Sigmoid colon (tissue), 7 donors: ENCODE data around the gene PAH. TPM values are rescaled to one million over a fixed set of nuclear protein-coding genes. Genes with fewer than 3 reads are reported as not detected.

ENCODE experiments used
- DNase-seq: peaks from one replicate; pipeline ENCODE4 v3.0.0-alpha.2; 2019
- H3K27ac ChIP-seq, 4 donors: fragments of 200-600 bp; sonication (generic); one replicate each; pipeline ENCODE4 v1.5.1; 2016 to 2019; ENCODE audit warnings: mild to moderate bottlenecking in 1 of 4
- H3K27me3 ChIP-seq, 3 donors: fragments of 200-600 bp; sonication (generic); one replicate each; pipeline ENCODE4 v1.5.1; 2019; ENCODE audit warnings: mild to moderate bottlenecking in 1 of 3
- H3K36me3 ChIP-seq, 4 donors: fragments of 200-600 bp; sonication (generic); one replicate each; pipeline ENCODE4 v1.5.1; 2016 to 2019
- H3K4me1 ChIP-seq, 4 donors: fragments of 200-600 bp; sonication (generic); one replicate each; pipeline ENCODE4 v1.5.1; 2017 to 2019
- H3K4me3 ChIP-seq, 4 donors: fragments of 200-600 bp; sonication (generic); one replicate each; pipeline ENCODE4 v1.5.1; 2017 to 2019; ENCODE audit warnings: mild to moderate bottlenecking in 2 of 4, moderate library complexity in 1 of 4
- H3K9me3 ChIP-seq, 4 donors: fragments of 200-600 bp in 3 of 4; sonication (generic) in 3 of 4; one replicate each; pipeline versions ENCODE4 v1.5.1 to v1.6.1; 2013 to 2019
- EP300 ChIP-seq, 4 donors: sonication (generic); formaldehyde crosslinking; IDR thresholded peaks; one replicate each; pipeline ENCODE4 v1.6.1; 2017; ENCODE audit warnings: antibody characterized with exemption in 4 of 4
- POLR2A ChIP-seq, 2 donors: fragments of 450-650 bp; IDR thresholded peaks; one replicate each; pipeline ENCODE4 v1.6.1; 2016; ENCODE audit warnings: antibody characterized with exemption in 2 of 2, mild to moderate bottlenecking in 2 of 2, moderate library complexity in 2 of 2
- POLR2AphosphoS5 ChIP-seq, 4 donors: sonication (generic); formaldehyde crosslinking; IDR thresholded peaks; one replicate each; pipeline ENCODE4 v1.6.1; 2017; ENCODE audit warnings: antibody characterized with exemption in 4 of 4
- WGBS, 2 donors: extraction: QIAGEN DNeasy Blood & Tissue Kit; methylation state at CpG; one replicate each; pipeline ENCODE4 v1.1.7; 2013; 5-methylcytosine and 5-hydroxymethylcytosine counted together
- intact Hi-C: fragments of 100-400 bp; cut with DNase I; formaldehyde crosslinking; loops from one replicate; pipeline ENCODE4 v1.15.1; 2023
- polyA plus RNA-seq, 3 donors: library from polyadenylated mRNA; stranded (reverse); fragments of 200-250 nt; gene quantifications; one replicate each; pipeline ENCODE4 v1.2.3, GENCODE V29; 2013
- total RNA-seq, 4 donors: library from RNA; depleted of rRNA; stranded (reverse); fragments of >200 nt; gene quantifications; one replicate each; pipeline ENCODE4 v1.1.0, GENCODE V29; 2016
- TF ChIP-seq, protein P1 (sequence below), 4 experiments: fragments of 450-650 bp in 3 of 4; fragments of 200-600 bp in 1 of 4; IDR thresholded peaks; one replicate each; pipeline ENCODE4 v1.5.1; 2016 to 2019; ENCODE audit warnings: antibody characterized with exemption in 4 of 4, mild to moderate bottlenecking in 3 of 4, moderate library complexity in 2 of 4
- donor health status: healthy with polysubstance abuse.
- donor health status: Bipolar disorder and iron deficiency.
- donor health status: healthy.

The PAH gene
- total and polyA plus RNA-seq, 7 donors, result 0.19 to 1.1 (median 0.46) TPM; not detected in 3

DNA sequence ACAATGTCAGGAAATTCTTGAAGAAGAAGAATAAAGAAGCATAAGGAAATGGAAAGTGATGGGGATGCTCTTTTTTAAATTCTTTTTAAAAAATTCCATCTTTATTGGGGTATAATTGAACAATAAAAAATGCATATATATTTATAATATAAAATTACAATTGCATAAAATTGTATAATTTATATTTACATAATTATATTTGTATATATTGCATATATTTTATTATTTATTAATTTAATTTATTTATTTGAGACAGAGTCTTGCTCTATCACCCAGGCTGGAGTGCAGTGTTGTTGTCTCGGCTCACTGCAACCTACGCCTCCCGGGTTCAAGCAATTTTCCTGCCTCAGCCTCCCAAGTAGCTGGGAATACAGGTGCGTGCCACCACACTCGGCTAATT is 36.3 kb downstream of the PAH start:
- no peak for TF ChIP-seq EP300 (IDR thresholded peaks at IDR 0.05)
- TF ChIP-seq, protein P1, sequence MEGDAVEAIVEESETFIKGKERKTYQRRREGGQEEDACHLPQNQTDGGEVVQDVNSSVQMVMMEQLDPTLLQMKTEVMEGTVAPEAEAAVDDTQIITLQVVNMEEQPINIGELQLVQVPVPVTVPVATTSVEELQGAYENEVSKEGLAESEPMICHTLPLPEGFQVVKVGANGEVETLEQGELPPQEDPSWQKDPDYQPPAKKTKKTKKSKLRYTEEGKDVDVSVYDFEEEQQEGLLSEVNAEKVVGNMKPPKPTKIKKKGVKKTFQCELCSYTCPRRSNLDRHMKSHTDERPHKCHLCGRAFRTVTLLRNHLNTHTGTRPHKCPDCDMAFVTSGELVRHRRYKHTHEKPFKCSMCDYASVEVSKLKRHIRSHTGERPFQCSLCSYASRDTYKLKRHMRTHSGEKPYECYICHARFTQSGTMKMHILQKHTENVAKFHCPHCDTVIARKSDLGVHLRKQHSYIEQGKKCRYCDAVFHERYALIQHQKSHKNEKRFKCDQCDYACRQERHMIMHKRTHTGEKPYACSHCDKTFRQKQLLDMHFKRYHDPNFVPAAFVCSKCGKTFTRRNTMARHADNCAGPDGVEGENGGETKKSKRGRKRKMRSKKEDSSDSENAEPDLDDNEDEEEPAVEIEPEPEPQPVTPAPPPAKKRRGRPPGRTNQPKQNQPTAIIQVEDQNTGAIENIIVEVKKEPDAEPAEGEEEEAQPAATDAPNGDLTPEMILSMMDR (IDR thresholded peaks at IDR 0.05), result no peak
- no peak for TF ChIP-seq POLR2A (IDR thresholded peaks at IDR 0.05)
- no peak for TF ChIP-seq POLR2AphosphoS5 (IDR thresholded peaks at IDR 0.05)
- H3K36me3 ChIP-seq, result no peaks in the 10 kb centered on the region
- no peak for DNase-seq
- H3K27me3 ChIP-seq, result peaks cover 0 to 18% (median 0%) of the 10 kb centered on the region in 3 donors
- peaks cover 0 to 4% (median 0%) of the 10 kb centered on the region in 4 donors for H3K4me1 ChIP-seq
- WGBS, 2 donors, result 86 to 95% methylated on average over 5 of the region's 5 CpGs
- H3K4me3 ChIP-seq, result no peak overlapping the region
- H3K9me3 ChIP-seq, result no peaks in the 10 kb centered on the region
- H3K27ac ChIP-seq, result no peak overlapping the region
- intact Hi-C loops, result no loop called here

DNA sequence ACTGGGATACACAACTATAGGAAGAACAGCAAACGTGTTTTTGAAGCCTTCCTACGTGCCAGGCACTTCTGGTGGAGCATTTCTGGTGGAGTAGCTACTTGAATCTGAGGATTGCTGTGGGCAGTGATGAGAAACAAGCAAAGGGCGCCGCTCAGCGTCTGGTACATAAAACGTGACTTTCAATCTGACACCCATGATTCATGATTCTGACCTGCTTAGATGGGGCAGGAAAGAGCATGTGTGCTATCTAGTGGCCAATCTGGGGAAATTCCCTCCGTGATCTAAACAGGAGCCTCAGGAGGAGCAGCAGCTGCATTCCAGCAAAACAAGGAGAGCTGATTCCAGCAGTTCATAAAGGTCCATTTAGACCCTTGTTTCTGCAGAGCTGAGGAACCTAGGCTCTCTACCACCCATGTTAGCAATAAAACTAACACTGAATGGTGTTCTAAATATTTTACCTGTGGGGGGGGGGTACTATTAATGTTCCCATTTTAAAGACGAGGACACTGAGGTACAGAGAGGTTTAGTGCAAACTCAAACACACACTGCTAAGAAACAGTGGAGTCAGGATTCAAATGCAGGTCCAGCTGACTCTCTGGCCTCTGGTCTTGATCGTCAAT is 37.8 kb downstream of the PAH start:
- H3K4me3 ChIP-seq, result no peak overlapping the region
- H3K4me1 ChIP-seq, result peaks cover 0 to 4% (median 0%) of the 10 kb centered on the region in 4 donors
- H3K36me3 ChIP-seq, result no peaks in the 10 kb centered on the region
- no peak overlapping the region for H3K27ac ChIP-seq
- intact Hi-C loops, result no loop called here
- H3K9me3 ChIP-seq, result no peaks in the 10 kb centered on the region
- 15 to 22% methylated on average over 9 of the region's 9 CpGs for WGBS, 2 donors
- TF ChIP-seq, protein P1 (IDR thresholded peaks at IDR 0.05), result no peak
- TF ChIP-seq EP300 (IDR thresholded peaks at IDR 0.05), result no peak
- no peak for TF ChIP-seq POLR2AphosphoS5 (IDR thresholded peaks at IDR 0.05)
- no peak for TF ChIP-seq POLR2A (IDR thresholded peaks at IDR 0.05)
- peaks cover 0 to 11% (median 0%) of the 10 kb centered on the region in 3 donors for H3K27me3 ChIP-seq
- peak; percentile 68 for DNase-seq

DNA sequence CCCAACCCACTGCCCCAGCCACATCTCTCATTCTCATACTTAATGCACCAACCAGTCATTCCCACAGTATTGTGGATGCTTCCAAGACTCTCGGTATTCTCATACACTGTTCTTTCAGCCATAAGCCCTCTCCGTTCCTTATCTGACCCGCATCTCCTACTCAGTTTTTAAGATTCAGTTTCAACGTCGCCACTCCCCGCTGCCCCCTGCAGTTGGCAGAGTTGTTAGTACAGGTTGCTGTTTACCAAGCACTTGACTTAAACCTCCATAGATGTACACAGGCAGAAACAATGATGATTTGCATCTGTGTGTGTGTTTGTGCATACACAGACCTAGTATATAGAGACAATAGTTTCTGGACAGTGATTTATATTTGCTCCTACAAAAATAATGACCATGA is 40.2 kb downstream of the PAH start:
- Histone ChIP-seq H3K9me3 (no peaks in the 10 kb centered on the region), H3K4me1 (peaks cover 0 to 4% (median 0%) of the 10 kb centered on the region in 4 donors), H3K27ac (no peak overlapping the region), H3K4me3 (no peak overlapping the region), H3K36me3 (no peaks in the 10 kb centered on the region), H3K27me3 (no peaks in the 10 kb centered on the region)
- 64% methylated on average over 6 of the region's 6 CpGs for WGBS, 2 donors
- no peak for DNase-seq
- TF ChIP-seq POLR2AphosphoS5 (IDR thresholded peaks at IDR 0.05) (no peak), EP300 (IDR thresholded peaks at IDR 0.05) (no peak), POLR2A (IDR thresholded peaks at IDR 0.05) (no peak)
- TF ChIP-seq, protein P1 (IDR thresholded peaks at IDR 0.05), result no peak
- intact Hi-C loops, result no loop called here

DNA sequence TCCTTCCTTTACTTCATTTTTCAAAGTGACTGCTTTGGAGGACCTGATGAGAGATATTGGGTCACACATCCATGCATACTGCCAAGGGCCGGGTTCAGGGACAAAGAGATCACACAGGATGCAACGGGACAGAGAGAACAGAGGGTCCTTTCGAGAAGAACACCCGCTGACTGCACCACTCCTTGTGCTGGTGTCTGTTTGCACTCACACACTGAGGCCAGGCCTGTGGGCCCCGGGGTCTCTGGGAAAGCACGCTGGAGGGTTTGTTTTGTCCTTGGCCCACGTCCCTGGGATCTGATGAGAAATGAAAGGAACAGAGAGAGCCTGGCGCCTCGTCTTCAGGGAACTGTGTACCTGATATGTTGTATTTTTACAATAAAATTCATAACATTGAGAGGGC is 42.2 kb downstream of the PAH start:
- Histone ChIP-seq H3K4me3 (no peak overlapping the region), H3K9me3 (no peaks in the 10 kb centered on the region), H3K27me3 (no peaks in the 10 kb centered on the region), H3K27ac (no peak overlapping the region), H3K4me1 (peaks cover 0 to 4% (median 0%) of the 10 kb centered on the region in 4 donors), H3K36me3 (no peaks in the 10 kb centered on the region)
- 74 to 77% methylated on average over 9 of the region's 9 CpGs for WGBS, 2 donors
- intact Hi-C loops, result no loop called here
- DNase-seq, result no peak
- TF ChIP-seq POLR2AphosphoS5 (IDR thresholded peaks at IDR 0.05) (no peak), POLR2A (IDR thresholded peaks at IDR 0.05) (no peak), EP300 (IDR thresholded peaks at IDR 0.05) (no peak)
- TF ChIP-seq, protein P1 (IDR thresholded peaks at IDR 0.05), result no peak

DNA sequence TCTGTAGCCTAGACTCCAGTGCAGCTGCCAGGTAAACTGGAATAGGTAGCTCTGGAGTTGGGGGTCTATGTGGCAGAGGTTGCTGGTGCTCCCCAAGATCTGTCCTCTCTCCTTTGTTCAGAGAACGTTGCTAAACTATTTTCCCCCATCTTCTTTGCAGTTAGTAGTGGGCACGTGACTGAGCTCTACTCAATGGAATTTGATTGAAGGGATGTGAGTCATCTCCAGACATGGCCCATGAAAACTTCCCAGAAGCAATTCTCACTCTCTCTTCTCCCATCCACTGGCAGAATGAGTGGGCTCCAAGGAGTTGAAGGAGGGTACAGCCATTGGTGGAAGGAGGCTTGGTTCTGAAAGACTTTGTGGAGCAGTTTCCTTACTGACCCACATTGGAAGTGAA is 44.0 kb downstream of the PAH start:
- no peak overlapping the region for H3K27ac ChIP-seq
- no peaks in the 10 kb centered on the region for H3K36me3 ChIP-seq
- DNase-seq, result no peak
- intact Hi-C loops, result no loop called here
- H3K9me3 ChIP-seq, result no peaks in the 10 kb centered on the region
- no peaks in the 10 kb centered on the region for H3K27me3 ChIP-seq
- no peaks in the 10 kb centered on the region for H3K4me1 ChIP-seq
- H3K4me3 ChIP-seq, result no peak overlapping the region
- WGBS, 2 donors, result 71 to 86% methylated on average over 2 of the region's 2 CpGs
- TF ChIP-seq POLR2A (IDR thresholded peaks at IDR 0.05), result no peak
- TF ChIP-seq POLR2AphosphoS5 (IDR thresholded peaks at IDR 0.05), result no peak
- TF ChIP-seq, protein P1 (IDR thresholded peaks at IDR 0.05), result no peak
- TF ChIP-seq EP300 (IDR thresholded peaks at IDR 0.05), result no peak
